ENCODE results near the gene TTC5. TPM values are rescaled to one million over a fixed set of nuclear protein-coding genes. Genes with fewer than 3 reads are reported as not detected.

The TTC5 gene
- polyA plus RNA-seq, 1 donor (not counting 4 experiments of a cell fraction or from before 2014, with no cell fraction given) = 19.2 TPM

DNA sequence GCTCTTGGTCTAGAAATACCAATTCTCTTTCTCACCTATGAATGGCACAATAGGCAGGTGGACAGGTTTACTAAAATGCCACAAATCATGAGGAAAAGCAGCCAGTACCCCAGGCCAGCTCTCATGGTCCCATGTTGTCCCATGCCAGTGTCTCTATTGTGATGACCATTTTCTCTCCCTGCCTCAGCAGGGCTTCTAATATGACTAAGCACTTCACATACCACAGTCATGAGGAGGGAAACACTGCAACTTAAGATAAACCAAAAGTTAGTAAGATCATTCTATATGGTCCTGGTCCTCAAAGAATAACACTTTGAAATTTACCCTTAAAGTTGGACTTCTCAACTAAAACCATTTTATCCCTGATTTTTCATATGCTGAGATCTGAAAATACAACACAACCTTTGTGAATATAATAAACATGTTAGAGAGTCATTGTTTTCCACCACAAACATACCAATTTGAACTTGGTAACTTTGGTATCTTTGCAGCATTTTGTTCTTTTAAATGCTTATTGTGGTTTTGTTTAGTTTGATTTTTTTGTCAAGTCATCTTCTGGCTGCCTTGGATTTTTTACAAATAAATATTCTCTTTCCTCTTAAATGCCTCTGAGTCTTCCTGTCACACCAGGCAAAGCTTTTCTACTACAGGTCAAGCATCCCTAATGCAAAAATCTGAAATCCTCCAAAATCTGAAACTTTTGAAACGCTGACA, 3.6 kb downstream of the TTC5 start:
- FAIRE-seq (no peak), DNase-seq (ENCODE audit: low read depth, low spot score) (no peak)
- H3K9ac ChIP-seq (ENCODE audit: control insufficient read depth, extremely low read depth, insufficient read depth, low read length) = no peak overlapping the region
- H3K4me3 ChIP-seq (ENCODE audit: control insufficient read depth in 2 of 3, extremely low read depth in 1 of 3, insufficient read depth in 2 of 3, low read depth in 1 of 3, low read length in 3 of 3) = no peak overlapping the region
- H2AFZ ChIP-seq (ENCODE audit: control insufficient read depth, low read length) = no peak overlapping the region
- TF ChIP-seq, protein P1, sequence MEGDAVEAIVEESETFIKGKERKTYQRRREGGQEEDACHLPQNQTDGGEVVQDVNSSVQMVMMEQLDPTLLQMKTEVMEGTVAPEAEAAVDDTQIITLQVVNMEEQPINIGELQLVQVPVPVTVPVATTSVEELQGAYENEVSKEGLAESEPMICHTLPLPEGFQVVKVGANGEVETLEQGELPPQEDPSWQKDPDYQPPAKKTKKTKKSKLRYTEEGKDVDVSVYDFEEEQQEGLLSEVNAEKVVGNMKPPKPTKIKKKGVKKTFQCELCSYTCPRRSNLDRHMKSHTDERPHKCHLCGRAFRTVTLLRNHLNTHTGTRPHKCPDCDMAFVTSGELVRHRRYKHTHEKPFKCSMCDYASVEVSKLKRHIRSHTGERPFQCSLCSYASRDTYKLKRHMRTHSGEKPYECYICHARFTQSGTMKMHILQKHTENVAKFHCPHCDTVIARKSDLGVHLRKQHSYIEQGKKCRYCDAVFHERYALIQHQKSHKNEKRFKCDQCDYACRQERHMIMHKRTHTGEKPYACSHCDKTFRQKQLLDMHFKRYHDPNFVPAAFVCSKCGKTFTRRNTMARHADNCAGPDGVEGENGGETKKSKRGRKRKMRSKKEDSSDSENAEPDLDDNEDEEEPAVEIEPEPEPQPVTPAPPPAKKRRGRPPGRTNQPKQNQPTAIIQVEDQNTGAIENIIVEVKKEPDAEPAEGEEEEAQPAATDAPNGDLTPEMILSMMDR (optimal IDR thresholded peaks at IDR 0.05 in 1 of 3, IDR thresholded peaks at IDR 0.05 in 1 of 3, conservative IDR thresholded peaks at IDR 0.05 in 1 of 3; ENCODE audit: extremely low read depth in 1 of 3, insufficient read depth in 2 of 3, low read length in 3 of 3) = no peak
- no peak for TF ChIP-seq EZH2 (IDR thresholded peaks at IDR 0.05; ENCODE audit: low read length)
- H3K79me2 ChIP-seq (ENCODE audit: control insufficient read depth, insufficient read depth, low read length) = peaks cover 16% of the 10 kb centered on the region
- no peak overlapping the region for H3K4me2 ChIP-seq (ENCODE audit: control insufficient read depth, extremely low read depth, insufficient read depth, low read depth, low read length)
- H3K36me3 ChIP-seq (ENCODE audit: control insufficient read depth in 2 of 2, extremely low read depth in 1 of 2, insufficient read depth in 2 of 2, low read length in 2 of 2) = peaks cover 5% of the 10 kb centered on the region in 2 experiments
- peaks cover 11% of the 10 kb centered on the region for H3K4me1 ChIP-seq (ENCODE audit: control insufficient read depth, extremely low read depth, insufficient read depth, low read length)
- no peaks in the 10 kb centered on the region for H4K20me1 ChIP-seq (ENCODE audit: control insufficient read depth, extremely low read depth, insufficient read depth, low read length)
- dilution Hi-C loops (cut with MboI; ENCODE audit: extremely low pct_ligation_motif_present, low sequenced_read_pairs) = no loop called here
- H3K9me3 ChIP-seq (ENCODE audit: control insufficient read depth, low read depth, low read length) = no peaks in the 10 kb centered on the region
- no peak overlapping the region for H3K27ac ChIP-seq (ENCODE audit: control insufficient read depth, insufficient read depth, low read length)
- no peaks in the 10 kb centered on the region for H3K9me1 ChIP-seq (ENCODE audit: control insufficient read depth, extremely low read depth, insufficient read depth, low read length)
- no peaks in the 10 kb centered on the region for H3K27me3 ChIP-seq (ENCODE audit: control insufficient read depth, extremely low read depth, insufficient read depth, low read length)

- H2AFZ ChIP-seq (ENCODE audit: control insufficient read depth, low read length) = no peak overlapping the region
- DNase-seq (ENCODE audit: low read depth, low spot score) (no peak), FAIRE-seq (no peak)
- dilution Hi-C loops (cut with MboI; ENCODE audit: extremely low pct_ligation_motif_present, low sequenced_read_pairs) = no loop called here
- H3K4me2 ChIP-seq (ENCODE audit: control insufficient read depth, extremely low read depth, insufficient read depth, low read depth, low read length) = no peak overlapping the region
- H4K20me1 ChIP-seq (ENCODE audit: control insufficient read depth, extremely low read depth, insufficient read depth, low read length) = no peaks in the 10 kb centered on the region
- H3K4me1 ChIP-seq (ENCODE audit: control insufficient read depth, extremely low read depth, insufficient read depth, low read length) = peaks cover 4% of the 10 kb centered on the region
- no peaks in the 10 kb centered on the region for H3K79me2 ChIP-seq (ENCODE audit: control insufficient read depth, insufficient read depth, low read length)
- H3K27ac ChIP-seq (ENCODE audit: control insufficient read depth, insufficient read depth, low read length) = no peak overlapping the region
- no peak overlapping the region for H3K4me3 ChIP-seq (ENCODE audit: control insufficient read depth in 2 of 3, extremely low read depth in 1 of 3, insufficient read depth in 2 of 3, low read depth in 1 of 3, low read length in 3 of 3)
- H3K9me1 ChIP-seq (ENCODE audit: control insufficient read depth, extremely low read depth, insufficient read depth, low read length) = no peaks in the 10 kb centered on the region
- peaks cover 11 to 12% of the 10 kb centered on the region in 2 experiments for H3K36me3 ChIP-seq (ENCODE audit: control insufficient read depth in 2 of 2, extremely low read depth in 1 of 2, insufficient read depth in 2 of 2, low read length in 2 of 2)
- H3K9me3 ChIP-seq (ENCODE audit: control insufficient read depth, low read depth, low read length) = no peaks in the 10 kb centered on the region
- H3K9ac ChIP-seq (ENCODE audit: control insufficient read depth, extremely low read depth, insufficient read depth, low read length) = no peak overlapping the region
- TF ChIP-seq EZH2 (IDR thresholded peaks at IDR 0.05; ENCODE audit: low read length) = no peak
- TF ChIP-seq, protein P1 (optimal IDR thresholded peaks at IDR 0.05 in 1 of 3, IDR thresholded peaks at IDR 0.05 in 1 of 3, conservative IDR thresholded peaks at IDR 0.05 in 1 of 3; ENCODE audit: extremely low read depth in 1 of 3, insufficient read depth in 2 of 3, low read length in 3 of 3) = no peak
- no peaks in the 10 kb centered on the region for H3K27me3 ChIP-seq (ENCODE audit: control insufficient read depth, extremely low read depth, insufficient read depth, low read length)
Measured at GRCh38 chr14:20295067-20295466, 10.7 kb downstream of the TTC5 start.
